Adrenal gland (tissue), 12 donors: Measurements from ENCODE around the gene LYPD1. TPM values are rescaled to one million over a fixed set of nuclear protein-coding genes. Genes with fewer than 3 reads are reported as not detected.

ENCODE experiments used
- DNase-seq, 7 donors: peaks; one replicate each; pipeline ENCODE4 v3.0.0-alpha.2; 2019 to 2020
- H3K27ac ChIP-seq, 5 donors: fragments of 200-600 bp; sonication (generic) in 4 of 5; 1 replicate in 3 of 5; 2 replicates in 2 of 5; pipeline versions ENCODE4 v1.5.1 to v1.8.0; 2016 to 2020; ENCODE audit warnings: mild to moderate bottlenecking in 1 of 5
- H3K27me3 ChIP-seq: fragments of 200-600 bp; 2 replicates; pipeline ENCODE4 v1.8.0; 2021
- H3K36me3 ChIP-seq, 2 donors: fragments of 200-600 bp; replicated peaks in 1 of 2; 1 replicate in 1 of 2; 2 replicates in 1 of 2; pipeline versions ENCODE4 v1.5.1 to v1.8.0; 2018 to 2022
- H3K4me1 ChIP-seq, 2 donors: fragments of 200-600 bp; replicated peaks in 1 of 2; 1 replicate in 1 of 2; 2 replicates in 1 of 2; pipeline versions ENCODE4 v1.5.1 to v1.8.0; 2018 to 2021
- H3K4me3 ChIP-seq, 4 donors: fragments of 200-600 bp; sonication (generic) in 3 of 4; one replicate each; pipeline ENCODE4 v1.5.1; 2016 to 2018
- H3K9me3 ChIP-seq, 3 donors: fragments of 200-600 bp; sonication (generic) in 1 of 3; replicated peaks in 1 of 3; 1 replicate in 2 of 3; 2 replicates in 1 of 3; pipeline versions ENCODE4 v1.5.1 to v1.8.0; 2016 to 2021
- POLR2A ChIP-seq, 2 donors: fragments of 450-650 bp; IDR thresholded peaks; one replicate each; pipeline ENCODE4 v1.6.1; 2017; ENCODE audit warnings: antibody characterized with exemption in 2 of 2, mild to moderate bottlenecking in 2 of 2, moderate library complexity in 1 of 2
- WGBS, 4 donors: extraction: QIAGEN DNeasy Blood & Tissue Kit in 2 of 4; methylation state at CpG; one replicate each; pipeline versions ENCODE4 v1.1.5 to v1.1.7; 2013 to 2017; 5-methylcytosine and 5-hydroxymethylcytosine counted together
- intact Hi-C, 2 donors: fragments of 100-400 bp; cut with DNase I; formaldehyde crosslinking; loops; one replicate each; pipeline versions ENCODE4 v1.14.1 to v1.15.0; 2022 to 2023
- polyA plus RNA-seq, 3 donors: library from polyadenylated mRNA; stranded (reverse); fragments of 200-250 nt in 2 of 3; fragments of 350-450 nt in 1 of 3; fragmentation: Illumina TruSeq in 1 of 3; extraction: RNeasy Lipid Tissue Mini Kit (QIAGEN cat#74804) in 1 of 3; gene quantifications; one replicate each; pipeline ENCODE4 v1.2.3, GENCODE V29; 2013 to 2014
- total RNA-seq, 9 donors: library from RNA; depleted of rRNA in 4 of 9; stranded (reverse); fragments of >200 nt in 4 of 9; fragments of 120-200 nt in 1 of 9; fragmentation: NEBNext Ultra II Directional in 1 of 9; extraction: Animal tissue kit (Norgen Biotek cat#: 25700) in 1 of 9; gene quantifications; one replicate each; pipeline versions ENCODE4 v1.1.0 to v1.2.4, GENCODE V29; 2013 to 2023
- TF ChIP-seq, protein P1 (sequence below), 6 experiments: fragments of 450-650 bp in 4 of 6; fragments of 200-600 bp in 2 of 6; sonication (generic) in 1 of 6; IDR thresholded peaks; 1 replicate in 5 of 6; 2 replicates in 1 of 6; pipeline versions ENCODE4 v1.5.1 to v1.8.0; 2016 to 2021; ENCODE audit warnings: antibody characterized with exemption in 6 of 6, mild to moderate bottlenecking in 2 of 6, moderate library complexity in 1 of 6
- donor health status: healthy with polysubstance abuse.
- donor health status: Bipolar disorder and iron deficiency.
- donor health status: DM: yes; HTN: yes; CAD: no.
- donor health status: DM: no; HTN: no; CAD: no.
- donor health status: DM: no; HTN: no; CAD: no.
- donor health status: DM: yes; HTN: yes; CAD: no.

Gene LYPD1
- total and polyA plus RNA-seq, 12 donors = 0.22 to 6.9 (median 0.80) TPM; not detected in 2

DNA sequence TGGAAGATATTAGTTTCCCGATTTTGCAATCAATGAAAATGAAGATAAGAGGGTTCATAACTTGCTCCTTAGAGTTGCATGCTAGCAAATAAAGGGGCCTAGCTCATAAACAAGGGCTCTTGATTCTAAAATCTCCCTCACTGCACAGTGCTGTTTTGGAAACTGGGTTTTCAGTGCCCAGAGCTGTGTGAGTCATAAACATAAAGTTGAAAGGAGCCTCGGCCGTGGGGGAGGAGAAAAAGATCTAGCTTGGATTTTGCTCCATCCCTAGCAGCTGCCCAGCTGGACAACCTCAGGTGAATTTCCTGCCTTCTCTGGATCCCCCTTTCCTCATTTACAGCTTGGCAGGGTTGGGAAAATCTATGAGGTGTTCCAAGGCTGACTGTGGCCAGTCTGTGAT, 42.5 kb downstream of the LYPD1 start:
- TF ChIP-seq POLR2A (IDR thresholded peaks at IDR 0.05) = no peak
- TF ChIP-seq, protein P1, sequence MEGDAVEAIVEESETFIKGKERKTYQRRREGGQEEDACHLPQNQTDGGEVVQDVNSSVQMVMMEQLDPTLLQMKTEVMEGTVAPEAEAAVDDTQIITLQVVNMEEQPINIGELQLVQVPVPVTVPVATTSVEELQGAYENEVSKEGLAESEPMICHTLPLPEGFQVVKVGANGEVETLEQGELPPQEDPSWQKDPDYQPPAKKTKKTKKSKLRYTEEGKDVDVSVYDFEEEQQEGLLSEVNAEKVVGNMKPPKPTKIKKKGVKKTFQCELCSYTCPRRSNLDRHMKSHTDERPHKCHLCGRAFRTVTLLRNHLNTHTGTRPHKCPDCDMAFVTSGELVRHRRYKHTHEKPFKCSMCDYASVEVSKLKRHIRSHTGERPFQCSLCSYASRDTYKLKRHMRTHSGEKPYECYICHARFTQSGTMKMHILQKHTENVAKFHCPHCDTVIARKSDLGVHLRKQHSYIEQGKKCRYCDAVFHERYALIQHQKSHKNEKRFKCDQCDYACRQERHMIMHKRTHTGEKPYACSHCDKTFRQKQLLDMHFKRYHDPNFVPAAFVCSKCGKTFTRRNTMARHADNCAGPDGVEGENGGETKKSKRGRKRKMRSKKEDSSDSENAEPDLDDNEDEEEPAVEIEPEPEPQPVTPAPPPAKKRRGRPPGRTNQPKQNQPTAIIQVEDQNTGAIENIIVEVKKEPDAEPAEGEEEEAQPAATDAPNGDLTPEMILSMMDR (IDR thresholded peaks at IDR 0.05) = no peak
- Histone ChIP-seq H3K4me1 (no peaks in the 10 kb centered on the region), H3K36me3 (no peaks in the 10 kb centered on the region), H3K27ac (no peak overlapping the region), H3K27me3 (no peaks in the 10 kb centered on the region), H3K9me3 (no peaks in the 10 kb centered on the region), H3K4me3 (no peak overlapping the region)
- DNase-seq = no peak
- intact Hi-C loops = no loop called here
- WGBS, 4 donors = 60 to 78% (median 69%) methylated on average over 3 of the region's 3 CpGs

DNA sequence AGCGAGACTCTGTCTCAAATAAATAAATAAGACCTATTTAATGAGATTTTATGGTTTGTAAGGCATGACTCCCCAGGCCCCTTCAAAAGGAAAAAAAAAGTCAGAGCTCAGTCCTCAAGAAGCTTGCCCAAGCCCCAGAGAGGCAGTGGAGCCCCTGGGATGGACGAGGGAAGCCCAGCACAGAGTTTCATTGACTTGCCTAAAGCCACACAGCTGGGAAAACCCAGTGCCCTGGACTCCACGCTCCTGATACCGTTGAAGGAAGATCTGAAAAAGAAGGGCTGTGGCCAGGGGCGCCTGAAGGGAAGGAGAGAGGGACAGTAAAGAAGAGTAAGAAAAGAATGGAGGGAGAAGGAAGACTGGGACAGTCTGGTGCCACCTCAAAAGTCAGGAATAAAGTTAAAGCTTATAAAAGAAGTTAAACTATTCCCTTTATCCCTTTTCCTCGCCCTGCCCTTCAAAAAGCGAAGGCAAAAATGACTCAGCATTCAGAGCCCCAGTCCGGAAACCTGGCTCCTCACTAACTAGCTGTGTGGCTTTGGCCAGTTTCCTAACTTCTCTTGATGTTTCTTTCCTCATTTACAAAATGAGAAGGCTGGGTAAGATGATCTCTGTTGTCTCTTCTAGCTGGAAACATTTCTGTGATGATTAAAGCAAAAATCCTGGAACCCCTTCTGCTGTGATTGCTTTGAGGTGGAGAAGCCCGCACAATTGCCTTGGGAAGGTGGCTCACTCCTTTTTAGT, 46.7 kb downstream of the LYPD1 start:
- no peak overlapping the region for H3K27ac ChIP-seq
- TF ChIP-seq, protein P1 (IDR thresholded peaks at IDR 0.05) = no peak
- TF ChIP-seq POLR2A (IDR thresholded peaks at IDR 0.05) = no peak
- DNase-seq = peak in 1 of 7 donors; percentile 4
- no peaks in the 10 kb centered on the region for H3K9me3 ChIP-seq
- H3K4me3 ChIP-seq = no peak overlapping the region
- no peaks in the 10 kb centered on the region for H3K27me3 ChIP-seq
- H3K36me3 ChIP-seq = no peaks in the 10 kb centered on the region
- intact Hi-C loops = no loop called here
- 57 to 72% (median 65%) methylated on average over 9 of the region's 9 CpGs for WGBS, 4 donors
- H3K4me1 ChIP-seq = no peaks in the 10 kb centered on the region

DNA sequence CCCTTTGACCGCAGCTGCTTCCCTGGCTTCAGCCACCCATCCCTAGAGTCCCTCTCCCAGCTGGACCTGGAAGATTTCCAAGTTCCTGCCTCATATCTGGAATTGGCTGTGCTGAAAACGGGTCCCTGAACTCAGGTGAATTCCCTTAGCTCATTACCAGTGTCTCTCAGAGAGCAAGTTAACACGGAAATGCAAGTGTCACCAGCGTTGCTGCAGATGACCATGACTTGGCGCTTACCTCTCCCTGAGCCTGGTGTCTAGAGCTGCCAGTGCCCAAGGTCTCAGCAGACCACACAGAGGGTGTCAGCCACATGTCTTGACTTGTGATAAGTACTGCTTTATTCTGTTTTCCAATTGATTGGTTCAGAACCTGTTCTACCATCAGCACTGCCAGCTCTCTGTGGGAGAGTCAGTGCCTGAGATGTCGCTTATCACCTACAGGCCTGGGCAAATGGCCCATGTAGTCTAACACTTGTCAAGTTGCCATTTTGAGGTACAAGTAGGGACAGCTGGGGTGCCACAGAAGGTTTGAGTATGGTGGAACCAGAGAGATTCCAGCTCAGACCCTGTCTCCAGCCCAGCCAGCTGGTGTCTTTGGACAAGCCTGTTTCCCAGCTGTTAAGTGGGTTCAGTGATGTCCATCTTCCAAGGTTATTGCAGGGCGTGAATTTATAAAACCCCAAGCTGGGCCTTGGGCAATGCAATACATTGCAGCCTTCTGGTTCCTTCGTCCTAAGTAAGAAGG, 48.7 kb downstream of the LYPD1 start:
- TF ChIP-seq POLR2A (IDR thresholded peaks at IDR 0.05) = no peak
- TF ChIP-seq, protein P1 (IDR thresholded peaks at IDR 0.05) = no peak
- WGBS, 4 donors = 64 to 74% (median 68%) methylated on average over 6 to 8 of the region's 8 CpGs
- Histone ChIP-seq H3K4me1 (no peaks in the 10 kb centered on the region), H3K27me3 (no peaks in the 10 kb centered on the region), H3K9me3 (no peaks in the 10 kb centered on the region), H3K27ac (no peak overlapping the region), H3K4me3 (no peak overlapping the region), H3K36me3 (no peaks in the 10 kb centered on the region)
- no peak for DNase-seq
- intact Hi-C loops = no loop called here

GRCh38 chr2:132620115-132620514, 49.9 kb downstream of the LYPD1 start:
- intact Hi-C loops = no loop called here
- H3K27me3 ChIP-seq = no peaks in the 10 kb centered on the region
- TF ChIP-seq, protein P1 (IDR thresholded peaks at IDR 0.05) = no peak
- no peak for TF ChIP-seq POLR2A (IDR thresholded peaks at IDR 0.05)
- no peak overlapping the region for H3K4me3 ChIP-seq
- H3K9me3 ChIP-seq = no peaks in the 10 kb centered on the region
- no peak overlapping the region for H3K27ac ChIP-seq
- no peak for DNase-seq
- whole genome bisulfite sequencing, 4 donors = 38 to 58% (median 54%) methylated on average over 1 to 2 of the region's 2 CpGs
- no peaks in the 10 kb centered on the region for H3K4me1 ChIP-seq
- H3K36me3 ChIP-seq = no peaks in the 10 kb centered on the region
